Measurements from ENCODE around the gene SPINK2. TPM values are rescaled to one million over a fixed set of nuclear protein-coding genes. Genes with fewer than 3 reads are reported as not detected.
A peak's percentile ranks its signal among the peaks of the same experiment; 100 is the strongest.

SPINK2 gene
- total and polyA plus RNA-seq, 2 of the 8 experiments (the other 6 are each of a cell fraction or from before 2014, with no cell fraction given): 0.89 to 1.4 TPM

DNA sequence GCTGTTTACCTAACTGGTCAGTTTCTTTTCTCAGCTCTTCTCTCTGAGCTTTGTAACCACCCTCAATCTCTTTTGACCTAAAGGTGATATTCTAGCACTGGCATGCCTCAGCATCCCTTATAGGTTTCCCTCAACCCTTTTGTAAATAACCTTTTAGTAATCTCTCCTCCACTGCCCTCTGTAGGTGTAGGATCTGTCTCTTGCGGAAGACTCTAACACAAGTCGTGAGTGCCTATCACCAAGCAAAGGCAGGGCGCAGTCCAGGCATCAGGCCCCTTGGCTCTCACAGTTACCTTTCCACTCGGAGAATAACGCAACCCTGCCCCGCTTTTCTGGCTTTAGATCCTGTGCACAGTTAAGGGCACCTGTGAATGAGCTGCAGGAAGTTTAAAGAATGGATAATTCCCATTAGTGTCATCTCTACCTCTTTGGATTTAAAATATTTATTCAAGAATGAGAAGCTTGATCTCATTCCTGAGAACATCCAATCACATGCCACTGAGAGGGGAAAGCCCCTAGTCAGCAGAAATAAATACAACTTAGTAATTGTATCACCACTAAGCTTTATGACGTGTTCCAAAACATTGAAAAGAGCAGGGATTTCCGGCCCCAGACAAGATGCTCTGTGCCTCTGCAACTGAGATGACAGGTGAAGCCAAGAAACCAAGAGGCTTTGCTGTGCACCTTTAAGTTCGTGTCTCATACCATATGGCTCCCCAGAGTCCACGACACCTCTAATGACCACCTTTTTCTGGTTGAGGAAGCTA lies 58.8 kb downstream of the SPINK2 start:
- Histone ChIP-seq H3K27ac (ENCODE audit: low read depth, low read length) (no peak overlapping the region), H3K9me3 (ENCODE audit: insufficient read depth in 2 of 2, low read depth in 1 of 2, low read length in 1 of 2) (no peaks in the 10 kb centered on the region), H3K18ac (ENCODE audit: extremely low read depth, low read length) (no peak overlapping the region), H4K91ac (replicated peaks; ENCODE audit: insufficient read length, low read length) (no peak overlapping the region), H3K9ac (replicated peaks in 1 of 4; ENCODE audit: extremely low read depth in 1 of 4, low read depth in 3 of 4, low read length in 3 of 4) (no peak overlapping the region), H2BK5ac (ENCODE audit: low read depth, low read length) (no peak overlapping the region), H2BK120ac (replicated peaks; ENCODE audit: low read depth, low read length) (no peak overlapping the region), H2AFZ (ENCODE audit: low read length) (no peak overlapping the region), H4K5ac (ENCODE audit: insufficient read length, low read depth, low read length) (no peak overlapping the region), H3K23ac (ENCODE audit: insufficient read length) (no peak overlapping the region), H3K27me3 (replicated peaks in 1 of 4; ENCODE audit: control insufficient read depth in 3 of 4, extremely low read depth in 1 of 4, insufficient read depth in 3 of 4, low read length in 3 of 4) (no peaks in the 10 kb centered on the region; a peak in 1 of 7 replicates), H3K4me3 (ENCODE audit: extremely low read depth in 1 of 4, insufficient read depth in 2 of 4, low read depth in 3 of 4, low read length in 4 of 4) (no peak overlapping the region), H3K23me2 (ENCODE audit: low read depth, low read length) (no peaks in the 10 kb centered on the region), H2AK5ac (ENCODE audit: low read depth, low read length) (no peak overlapping the region), H2BK20ac (ENCODE audit: low read length) (no peak overlapping the region), H3K14ac (ENCODE audit: insufficient read length) (no peak overlapping the region), H3K79me1 (ENCODE audit: low read depth, low read length) (no peaks in the 10 kb centered on the region), H3K4me1 (replicated peaks in 1 of 4; ENCODE audit: control insufficient read depth in 3 of 4, insufficient read depth in 4 of 4, low read length in 3 of 4) (peaks cover 3 to 7% (median 4%) of the 10 kb centered on the region in 4 experiments; a peak in 6 of 7 replicates), H3K4ac (replicated peaks; ENCODE audit: insufficient read length, low read depth, low read length) (no peak overlapping the region), H4K20me1 (replicated peaks in 1 of 2; ENCODE audit: control insufficient read depth in 1 of 2, insufficient read depth in 2 of 2, low read length in 2 of 2) (no peaks in the 10 kb centered on the region), H3K36me3 (ENCODE audit: control insufficient read depth in 2 of 4, insufficient read depth in 4 of 4, low read length in 3 of 4) (no peaks in the 10 kb centered on the region), H4K8ac (ENCODE audit: extremely low read depth, insufficient read depth, low read length) (no peak overlapping the region), H3K4me2 (ENCODE audit: insufficient read depth in 1 of 2, low read depth in 2 of 2, low read length in 2 of 2) (no peak overlapping the region), H2BK15ac (ENCODE audit: low read length) (no peak overlapping the region), H3K79me2 (ENCODE audit: control insufficient read depth in 1 of 2, insufficient read depth in 2 of 2, low read length in 2 of 2) (no peaks in the 10 kb centered on the region), H3K56ac (replicated peaks; ENCODE audit: insufficient read length, low read depth, low read length) (no peak overlapping the region), H2BK12ac (ENCODE audit: low read depth, low read length) (no peak overlapping the region)
- DNase-seq (ENCODE audit: low read depth in 1 of 2, low spot score in 2 of 2): no peak
- POLR2A ChIA-PET (ENCODE audit: partially characterized antibody): interaction anchor here (0.6 kb wide), 3 partner anchors 19 to 325 kb away, joined by 3 read pairs; no protein-coding TSS in a partner anchor
- CTCF ChIA-PET (ENCODE audit: partially characterized antibody): interaction anchor here (0.6 to 2.4 kb wide), 14 partner anchors 10 to 219 kb away, joined by 3 to 11 read pairs (median 3); no protein-coding TSS in a partner anchor
- FAIRE-seq: no peak
- WGBS, 2 experiments (ENCODE audit: extremely low coverage in 1 of 2, insufficient coverage in 1 of 2, insufficient read length in 1 of 2, insufficient replicate concordance in 2 of 2, low coverage in 1 of 2, low lambda C conversion rate in 2 of 2, missing lambda C conversion rate in 1 of 2): 86% methylated on average over 10 of the region's 10 CpGs; no CpG with 5 or more reads in 1 of the 2 experiments
- no peak for TF ChIP-seq TAF7 (optimal IDR thresholded peaks at IDR 0.05; ENCODE audit: borderline replicate concordance, low read depth, low read length)
- no peak for TF ChIP-seq JUND (IDR thresholded peaks at IDR 0.05; ENCODE audit: low read length)
- TF ChIP-seq TBP (IDR thresholded peaks at IDR 0.05; ENCODE audit: low read depth, low read length): no peak
- no peak for TF ChIP-seq CBX8 (IDR thresholded peaks at IDR 0.05; ENCODE audit: borderline replicate concordance, low read depth, low read length)
- no peak for TF ChIP-seq BCL11A (IDR thresholded peaks at IDR 0.05; ENCODE audit: low read depth in 2 of 2, low read length in 2 of 2)
- peak; percentile 27; the same call in 1 of the 2 replicates for TF ChIP-seq MAFK (IDR thresholded peaks at IDR 0.05; ENCODE audit: low read depth, low read length)
- TF ChIP-seq HDAC6 (IDR thresholded peaks at IDR 0.05; ENCODE audit: low read depth, low read length): no peak
- TF ChIP-seq, protein P1, sequence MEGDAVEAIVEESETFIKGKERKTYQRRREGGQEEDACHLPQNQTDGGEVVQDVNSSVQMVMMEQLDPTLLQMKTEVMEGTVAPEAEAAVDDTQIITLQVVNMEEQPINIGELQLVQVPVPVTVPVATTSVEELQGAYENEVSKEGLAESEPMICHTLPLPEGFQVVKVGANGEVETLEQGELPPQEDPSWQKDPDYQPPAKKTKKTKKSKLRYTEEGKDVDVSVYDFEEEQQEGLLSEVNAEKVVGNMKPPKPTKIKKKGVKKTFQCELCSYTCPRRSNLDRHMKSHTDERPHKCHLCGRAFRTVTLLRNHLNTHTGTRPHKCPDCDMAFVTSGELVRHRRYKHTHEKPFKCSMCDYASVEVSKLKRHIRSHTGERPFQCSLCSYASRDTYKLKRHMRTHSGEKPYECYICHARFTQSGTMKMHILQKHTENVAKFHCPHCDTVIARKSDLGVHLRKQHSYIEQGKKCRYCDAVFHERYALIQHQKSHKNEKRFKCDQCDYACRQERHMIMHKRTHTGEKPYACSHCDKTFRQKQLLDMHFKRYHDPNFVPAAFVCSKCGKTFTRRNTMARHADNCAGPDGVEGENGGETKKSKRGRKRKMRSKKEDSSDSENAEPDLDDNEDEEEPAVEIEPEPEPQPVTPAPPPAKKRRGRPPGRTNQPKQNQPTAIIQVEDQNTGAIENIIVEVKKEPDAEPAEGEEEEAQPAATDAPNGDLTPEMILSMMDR (IDR thresholded peaks at IDR 0.05; ENCODE audit: control extremely low read depth in 1 of 3, insufficient read depth in 1 of 3, low read depth in 1 of 3, low read length in 3 of 3): peak in 2 of 3 experiments; percentile 14 to 30; a peak in 3 of 4 replicates
- TF ChIP-seq SIN3A (conservative IDR thresholded peaks at IDR 0.05 in 1 of 2, IDR thresholded peaks at IDR 0.05 in 1 of 2; ENCODE audit: low read depth in 1 of 2, low read length in 2 of 2): no peak

Data from H1 (cell line).